ENCODE measurements around the gene MIOX.

- TF ChIP-seq CTCF (IDR thresholded peaks at IDR 0.05) (no peak), POLR2A (IDR thresholded peaks at IDR 0.05) (no peak)
Observed at GRCh38 chr22:50523458-50523805, 36.8 kb downstream of the MIOX start.
